Keratinocyte (primary cell): ENCODE results near the gene STXBP3. TPM values are rescaled to one million over a fixed set of nuclear protein-coding genes. Genes with fewer than 3 reads are reported as not detected.

Source experiments
- DNase-seq: peaks from one replicate; pipeline ENCODE4 v3.0.0-alpha.2; 2011; ENCODE audit warnings: low read depth, missing footprints, low spot score
- FAIRE-seq: peaks from 2 replicates; lab custom pipeline; 2011; peaks lifted over from hg19 to GRCh38; lab: Jason Lieb, UNC
- H2AFZ ChIP-seq: 2 replicates; pipeline ENCODE4 v1.6.0; 2012; ENCODE audit warnings: low read length, control low read depth, inconsistent platforms; ENCODE audit not compliant: control insufficient read depth
- H3K27ac ChIP-seq: 2 replicates; pipeline ENCODE4 v1.5.1; 2011; ENCODE audit warnings: low read length; ENCODE audit not compliant: control insufficient read depth, insufficient read depth
- H3K27me3 ChIP-seq: 3 replicates; pipeline ENCODE4 v1.6.0; 2011; ENCODE audit warnings: low read length; ENCODE audit not compliant: control insufficient read depth, insufficient read depth; ENCODE audit errors: extremely low read depth
- H3K36me3 ChIP-seq, 2 experiments: 2 replicates in 1 of 2; 3 replicates in 1 of 2; pipeline ENCODE4 v1.5.1; 2011; ENCODE audit warnings: low read length in 2 of 2, mild to moderate bottlenecking in 1 of 2; ENCODE audit not compliant: control insufficient read depth in 2 of 2, insufficient read depth in 2 of 2; ENCODE audit errors: extremely low read depth in 1 of 2
- H3K4me1 ChIP-seq: 3 replicates; pipeline ENCODE4 v1.5.1; 2011; ENCODE audit warnings: low read length; ENCODE audit not compliant: control insufficient read depth, insufficient read depth; ENCODE audit errors: extremely low read depth
- H3K4me2 ChIP-seq: 3 replicates; pipeline ENCODE4 v1.6.0; 2011; ENCODE audit warnings: low read depth, low read length; ENCODE audit not compliant: control insufficient read depth, insufficient read depth; ENCODE audit errors: extremely low read depth
- H3K4me3 ChIP-seq, 3 experiments: fragments of 200-600 bp in 1 of 3; sonication (generic) in 1 of 3; 2 replicates in 2 of 3; 3 replicates in 1 of 3; pipeline ENCODE4 v1.5.1; 2011 to 2016; ENCODE audit warnings: low read length in 3 of 3, mild to moderate bottlenecking in 3 of 3, control low read depth in 2 of 3, inconsistent platforms in 1 of 3, low read depth in 1 of 3, mixed read lengths in 1 of 3, mixed run types in 1 of 3, moderate library complexity in 1 of 3; ENCODE audit not compliant: control insufficient read depth in 2 of 3, insufficient read depth in 2 of 3; ENCODE audit errors: extremely low read depth in 1 of 3
- H3K79me2 ChIP-seq: 2 replicates; pipeline ENCODE4 v1.6.0; 2012; ENCODE audit warnings: low read length; ENCODE audit not compliant: control insufficient read depth, insufficient read depth
- H3K9ac ChIP-seq: 3 replicates; pipeline ENCODE4 v1.6.0; 2011; ENCODE audit warnings: low read length; ENCODE audit not compliant: control insufficient read depth, insufficient read depth; ENCODE audit errors: extremely low read depth
- H3K9me1 ChIP-seq: 3 replicates; pipeline ENCODE4 v1.6.0; 2011; ENCODE audit warnings: low read length; ENCODE audit not compliant: control insufficient read depth, insufficient read depth; ENCODE audit errors: extremely low read depth
- H3K9me3 ChIP-seq: 2 replicates; pipeline ENCODE4 v1.5.1; 2012; ENCODE audit warnings: low read depth, low read length; ENCODE audit not compliant: control insufficient read depth
- H4K20me1 ChIP-seq: 3 replicates; pipeline ENCODE4 v1.6.0; 2011; ENCODE audit warnings: low read length; ENCODE audit not compliant: control insufficient read depth, insufficient read depth; ENCODE audit errors: extremely low read depth
- CTCF ChIP-seq, 3 experiments: IDR thresholded peaks in 1 of 3; conservative IDR thresholded peaks in 1 of 3; optimal IDR thresholded peaks in 1 of 3; 2 replicates in 2 of 3; 3 replicates in 1 of 3; pipeline versions ENCODE3 to v1.5.1; 2011; ENCODE audit warnings: low read length in 3 of 3, mild to moderate bottlenecking in 3 of 3, moderate library complexity in 2 of 3, control low read depth in 1 of 3, inconsistent platforms in 1 of 3; ENCODE audit not compliant: insufficient read depth in 2 of 3; ENCODE audit errors: extremely low read depth in 1 of 3
- EZH2 ChIP-seq: IDR thresholded peaks from one replicate; pipeline ENCODE4 v1.6.1; 2012; ENCODE audit warnings: inconsistent platforms, mild to moderate bottlenecking, low read length, moderate library complexity
- dilution Hi-C: fragments of 300-500 bp; cut with MboI; formaldehyde crosslinking; loops from one replicate; pipeline ENCODE4 v1.7.0; 2020; ENCODE audit warnings: low sequenced_read_pairs; ENCODE audit not compliant: extremely low pct_ligation_motif_present
- polyA plus RNA-seq, 5 experiments: library from polyadenylated mRNA; depleted of rRNA in 3 of 5; stranded (reverse) in 3 of 5; stranded (forward) in 1 of 5; unstranded in 1 of 5; fragments of >200 nt; gene quantifications; 1 replicate in 1 of 5; 2 replicates in 3 of 5; 3 replicates in 1 of 5; pipeline versions ENCODE4 v1.2.1 to v1.2.3, GENCODE V29; 2011 to 2012; ENCODE audit warnings: missing spikeins in 2 of 5, low read depth in 1 of 5, low replicate concordance in 1 of 5

The STXBP3 gene
- polyA plus RNA-seq, 1 donor (not counting 4 experiments of a cell fraction or from before 2014, with no cell fraction given), result 36.3 TPM

GRCh38 chr1:108811611-108812010 is 65.1 kb downstream of the STXBP3 start:
- Histone ChIP-seq H3K27me3 (no peaks in the 10 kb centered on the region), H3K9ac (no peak overlapping the region), H3K79me2 (no peaks in the 10 kb centered on the region), H3K9me3 (no peaks in the 10 kb centered on the region), H3K4me2 (no peak overlapping the region), H3K36me3 (peaks cover 2 to 5% of the 10 kb centered on the region in 2 experiments), H2AFZ (no peak overlapping the region), H4K20me1 (no peaks in the 10 kb centered on the region), H3K27ac (no peak overlapping the region), H3K4me3 (no peak overlapping the region), H3K4me1 (peaks cover 20% of the 10 kb centered on the region), H3K9me1 (no peaks in the 10 kb centered on the region)
- DNase-seq (no peak), FAIRE-seq (no peak)
- TF ChIP-seq CTCF (optimal IDR thresholded peaks at IDR 0.05 in 1 of 3, IDR thresholded peaks at IDR 0.05 in 1 of 3, conservative IDR thresholded peaks at IDR 0.05 in 1 of 3; ENCODE audit: extremely low read depth in 1 of 3, insufficient read depth in 2 of 3, low read length in 3 of 3) (no peak), EZH2 (no peak)
- dilution Hi-C loops, result no loop called here

- FAIRE-seq (no peak), DNase-seq (no peak)
- no peaks in the 10 kb centered on the region for H3K9me1 ChIP-seq
- H3K27me3 ChIP-seq, result no peaks in the 10 kb centered on the region
- no peaks in the 10 kb centered on the region for H3K79me2 ChIP-seq
- no peaks in the 10 kb centered on the region for H3K9me3 ChIP-seq
- H3K4me3 ChIP-seq, result no peak overlapping the region
- H3K4me2 ChIP-seq, result no peak overlapping the region
- no peak overlapping the region for H3K9ac ChIP-seq
- H2AFZ ChIP-seq, result no peak overlapping the region
- no peak for TF ChIP-seq EZH2
- TF ChIP-seq CTCF (optimal IDR thresholded peaks at IDR 0.05 in 1 of 3, IDR thresholded peaks at IDR 0.05 in 1 of 3, conservative IDR thresholded peaks at IDR 0.05 in 1 of 3; ENCODE audit: extremely low read depth in 1 of 3, insufficient read depth in 2 of 3, low read length in 3 of 3), result no peak
- dilution Hi-C loops, result no loop called here
- peaks cover 26% of the 10 kb centered on the region for H3K4me1 ChIP-seq
- H3K27ac ChIP-seq, result no peak overlapping the region
- H3K36me3 ChIP-seq, result peaks cover 2 to 3% of the 10 kb centered on the region in 2 experiments
- H4K20me1 ChIP-seq, result no peaks in the 10 kb centered on the region
These were observed 66.9 kb downstream of the STXBP3 start for GRCh38 chr1:108813326-108813725.
